GM12891 (cell line): Measurements from ENCODE around the gene ANKRD13B.

Experiments used
- PAX5 ChIP-seq: IDR thresholded peaks from 2 replicates; pipeline ENCODE4 v1.6.1; 2011; ENCODE audit warnings: low read length, moderate library complexity, mild to moderate bottlenecking; ENCODE audit not compliant: insufficient read depth, severe bottlenecking
- POLR2A ChIP-seq: IDR thresholded peaks from 2 replicates; pipeline ENCODE4 v1.6.1; 2011; ENCODE audit warnings: low read depth, low read length, control low read depth
- POLR2AphosphoS5 ChIP-seq: IDR thresholded peaks from 2 replicates; pipeline ENCODE4 v1.6.1; 2011; ENCODE audit warnings: low read depth, low read length, control low read depth
- TAF1 ChIP-seq: IDR thresholded peaks from 2 replicates; pipeline ENCODE4 v1.6.1; 2011; ENCODE audit warnings: low read depth, low read length, control low read depth

GRCh38 chr17:29650396-29650795 is 57.5 kb downstream of the ANKRD13B start:
- TF ChIP-seq POLR2A = no peak
- no peak for TF ChIP-seq POLR2AphosphoS5
- TF ChIP-seq PAX5 = no peak
- no peak for TF ChIP-seq TAF1
